Activated naive CD4-positive, alpha-beta T cell treated with anti-CD3 and anti-CD28 coated beads, Interleukin-2, amount 10 ng/mL, durations not matched to agents 7 days and 5 days (primary cell): ENCODE results near the gene CCL11.

Experiments
- CTCF ChIA-PET: fragments of 350-600 bp; sonication (Branson Sonifier 250); formaldehyde crosslinking; loops from one replicate; lab custom pipeline; 2021; ENCODE audit warnings: antibody characterized with exemption; lab: Charles Lee
- DNase-seq: peaks from one replicate; pipeline ENCODE4 v3.0.0-alpha.2; 2020
- H3K27ac Mint-ChIP-seq: one replicate; pipeline ENCODE4 v1.8.0; 2021; ENCODE audit warnings: mild to moderate bottlenecking, moderate library complexity, mixed read lengths
- H3K27me3 Mint-ChIP-seq: one replicate; pipeline ENCODE4 v1.8.0; 2021; ENCODE audit warnings: mild to moderate bottlenecking, mixed read lengths
- H3K36me3 Mint-ChIP-seq: one replicate; pipeline ENCODE4 v1.8.0; 2021; ENCODE audit warnings: mixed read lengths
- H3K4me1 Mint-ChIP-seq: one replicate; pipeline ENCODE4 v1.8.0; 2021; ENCODE audit warnings: mixed read lengths
- H3K4me3 Mint-ChIP-seq: one replicate; pipeline ENCODE4 v1.8.0; 2021; ENCODE audit warnings: mild to moderate bottlenecking, moderate library complexity, mixed read lengths
- H3K9me3 Mint-ChIP-seq: one replicate; pipeline ENCODE4 v1.8.0; 2021; ENCODE audit warnings: mixed read lengths

CCL11 gene

DNA sequence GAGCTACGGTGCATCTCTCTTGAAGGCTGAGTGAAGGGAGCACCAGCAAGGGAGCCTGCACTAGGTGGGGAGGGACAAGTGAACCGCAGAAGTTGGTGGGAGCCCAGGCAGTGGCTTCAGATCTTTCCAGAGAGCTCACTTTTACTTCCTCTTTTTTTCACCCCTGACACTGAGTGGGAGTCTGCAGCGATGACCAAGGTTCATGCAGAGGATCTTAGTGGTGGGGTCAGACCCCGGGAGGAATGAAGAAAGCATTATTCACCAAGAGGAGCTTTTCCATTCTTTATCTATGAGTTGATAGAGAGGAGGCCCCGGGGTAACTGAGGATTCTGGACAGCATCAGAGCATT, 33.5 kb upstream of the CCL11 start:
- no peaks in the 10 kb centered on the region for H3K4me1 Mint-ChIP-seq

DNA sequence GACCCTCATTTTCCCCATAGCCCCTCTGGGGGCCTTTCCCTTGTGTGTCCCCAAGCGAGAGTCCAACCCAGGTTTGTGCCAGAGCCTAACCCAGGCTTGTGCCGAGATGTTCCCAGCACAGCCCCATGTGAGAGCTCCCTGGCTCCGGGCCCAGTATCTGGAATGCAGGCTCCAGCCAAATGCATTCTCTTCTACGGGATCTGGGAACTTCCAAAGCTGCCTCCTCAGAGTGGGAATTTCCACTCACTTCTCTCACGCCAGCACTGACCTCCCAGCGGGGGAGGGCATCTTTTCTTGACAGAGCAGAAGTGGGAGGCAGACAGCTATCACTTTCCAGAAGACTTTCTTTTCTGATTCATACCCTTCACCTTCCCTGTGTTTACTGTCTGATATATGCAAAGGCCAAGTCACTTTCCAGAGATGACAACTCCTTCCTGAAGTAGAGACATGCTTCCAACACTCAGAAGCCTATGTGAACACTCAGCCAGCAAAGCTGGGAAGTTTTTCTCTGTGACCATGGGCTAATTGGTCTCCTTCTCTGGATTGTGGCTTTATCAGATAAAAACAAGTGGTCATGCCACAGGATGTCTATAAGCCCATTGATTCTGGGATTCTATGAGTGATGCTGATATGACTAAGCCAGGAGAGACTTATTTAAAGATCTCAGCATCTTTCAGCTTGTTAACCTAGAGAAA, 33.0 kb upstream of the CCL11 start:
- H3K9me3 Mint-ChIP-seq: no peaks in the 10 kb centered on the region
- H3K27ac Mint-ChIP-seq: no peak overlapping the region
- H3K27me3 Mint-ChIP-seq: peaks cover 39% of the 10 kb centered on the region
- no peaks in the 10 kb centered on the region for H3K4me1 Mint-ChIP-seq
- H3K4me3 Mint-ChIP-seq: no peak overlapping the region
- DNase-seq: no peak
- H3K36me3 Mint-ChIP-seq: no peaks in the 10 kb centered on the region
- CTCF ChIA-PET: no interaction called here

More for the DNA sequence above, 33.5 kb upstream of the CCL11 start:
- H3K4me3 Mint-ChIP-seq: no peak overlapping the region
- CTCF ChIA-PET: no interaction called here
- no peak for DNase-seq
- H3K36me3 Mint-ChIP-seq: no peaks in the 10 kb centered on the region
- no peaks in the 10 kb centered on the region for H3K9me3 Mint-ChIP-seq
- H3K27me3 Mint-ChIP-seq: peaks cover 37% of the 10 kb centered on the region
- H3K27ac Mint-ChIP-seq: no peak overlapping the region

DNA sequence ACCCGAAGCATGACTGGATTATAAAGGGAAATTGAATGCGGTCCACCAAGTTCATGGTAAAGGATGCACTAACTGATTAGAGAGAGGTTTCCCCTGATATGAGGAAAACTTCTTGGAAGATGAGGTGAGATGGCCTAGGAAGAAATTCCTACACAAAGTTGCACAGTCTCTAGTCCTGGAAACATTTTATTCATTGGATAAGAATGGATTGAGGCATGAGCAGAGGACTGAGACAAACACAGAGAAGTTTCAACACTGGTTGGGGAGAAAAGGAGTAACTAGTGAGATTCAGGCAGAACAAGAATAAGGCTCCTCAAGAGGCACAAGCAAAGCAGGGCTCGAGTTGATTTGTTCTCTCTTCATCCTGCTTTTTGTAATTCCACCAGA, 32.4 kb upstream of the CCL11 start:
- Mint-ChIP-seq H3K4me3 (no peak overlapping the region), H3K27me3 (peaks cover 40% of the 10 kb centered on the region), H3K9me3 (no peaks in the 10 kb centered on the region), H3K4me1 (no peaks in the 10 kb centered on the region), H3K27ac (no peak overlapping the region), H3K36me3 (no peaks in the 10 kb centered on the region)
- DNase-seq: no peak
- CTCF ChIA-PET: no interaction called here

DNA sequence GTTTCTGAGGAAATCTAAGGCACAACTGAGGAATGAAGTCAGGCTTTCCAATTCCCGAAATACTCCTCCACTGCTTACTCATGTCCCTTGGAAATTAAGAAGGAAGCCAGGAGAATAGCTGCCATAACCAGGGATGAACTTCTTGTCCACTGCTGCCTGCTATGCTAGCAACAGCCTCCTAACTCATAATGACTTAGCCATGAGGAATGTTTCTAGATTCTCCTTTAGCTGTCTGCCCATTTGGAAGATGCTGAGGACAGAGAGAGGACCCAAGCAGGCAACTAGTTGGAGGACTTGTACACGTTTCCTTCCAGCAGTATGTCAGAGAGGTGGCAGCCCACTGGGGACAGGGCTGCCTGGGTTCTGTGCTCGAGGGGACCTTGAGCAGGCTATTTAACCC, 31.4 kb upstream of the CCL11 start:
- no peak overlapping the region for H3K27ac Mint-ChIP-seq
- H3K9me3 Mint-ChIP-seq: no peaks in the 10 kb centered on the region
- CTCF ChIA-PET: no interaction called here

DNA sequence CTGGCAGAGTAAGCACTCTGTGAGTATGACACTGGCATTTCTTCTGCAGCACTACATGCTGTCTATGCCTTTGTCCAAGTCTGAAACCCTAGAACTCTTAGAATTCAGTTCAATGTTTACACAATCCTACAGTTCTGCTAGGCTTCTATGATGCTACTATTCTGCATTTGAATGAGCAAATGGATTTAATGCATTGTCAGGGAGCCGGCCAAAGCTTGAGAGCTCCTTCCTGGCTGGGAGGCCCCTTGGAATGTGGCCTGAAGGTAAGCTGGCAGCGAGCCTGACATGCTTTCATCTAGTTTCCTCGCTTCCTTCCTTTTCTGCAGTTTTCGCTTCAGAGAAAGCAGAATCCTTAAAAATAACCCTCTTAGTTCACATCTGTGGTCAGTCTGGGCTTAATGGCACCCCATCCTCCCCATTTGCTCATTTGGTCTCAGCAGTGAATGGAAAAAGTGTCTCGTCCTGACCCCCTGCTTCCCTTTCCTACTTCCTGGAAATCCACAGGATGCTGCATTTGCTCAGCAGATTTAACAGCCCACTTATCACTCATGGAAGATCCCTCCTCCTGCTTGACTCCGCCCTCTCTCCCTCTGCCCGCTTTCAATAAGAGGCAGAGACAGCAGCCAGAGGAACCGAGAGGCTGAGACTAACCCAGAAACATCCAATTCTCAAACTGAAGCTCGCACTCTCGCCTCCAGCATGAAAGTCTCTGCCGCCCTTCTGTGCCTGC, 30.7 kb upstream of the CCL11 start, which contains the start of gene CCL2:
CCL2 (plus strand) TSS at position 635 of the 730 bp plus-strand sequence; CDS start at position 700, 65 bp downstream.
- DNase-seq: no peak
- H3K9me3 Mint-ChIP-seq: no peaks in the 10 kb centered on the region
- no peak within 1 kb of the TSS for H3K4me3 Mint-ChIP-seq
- H3K36me3 Mint-ChIP-seq: no peaks in the 10 kb centered on the region
- CTCF ChIA-PET: no interaction called here
- H3K27ac Mint-ChIP-seq: no peak within 1 kb of the TSS
- peaks cover 48% of the 10 kb centered on the region for H3K27me3 Mint-ChIP-seq
- H3K4me1 Mint-ChIP-seq: no peaks in the 10 kb centered on the region

More for the DNA sequence above, 31.4 kb upstream of the CCL11 start:
- H3K36me3 Mint-ChIP-seq: no peaks in the 10 kb centered on the region
- no peaks in the 10 kb centered on the region for H3K4me1 Mint-ChIP-seq
- DNase-seq: no peak
- H3K4me3 Mint-ChIP-seq: no peak overlapping the region
- H3K27me3 Mint-ChIP-seq: peaks cover 48% of the 10 kb centered on the region

DNA sequence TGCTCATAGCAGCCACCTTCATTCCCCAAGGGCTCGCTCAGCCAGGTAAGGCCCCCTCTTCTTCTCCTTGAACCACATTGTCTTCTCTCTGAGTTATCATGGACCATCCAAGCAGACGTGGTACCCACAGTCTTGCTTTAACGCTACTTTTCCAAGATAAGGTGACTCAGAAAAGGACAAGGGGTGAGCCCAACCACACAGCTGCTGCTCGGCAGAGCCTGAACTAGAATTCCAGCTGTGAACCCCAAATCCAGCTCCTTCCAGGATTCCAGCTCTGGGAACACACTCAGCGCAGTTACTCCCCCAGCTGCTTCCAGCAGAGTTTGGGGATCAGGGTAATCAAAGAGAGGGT, 30.2 kb upstream of the CCL11 start:
- H3K9me3 Mint-ChIP-seq: no peaks in the 10 kb centered on the region
- H3K4me3 Mint-ChIP-seq: no peak overlapping the region
- no peak for DNase-seq
- no peaks in the 10 kb centered on the region for H3K4me1 Mint-ChIP-seq
- peaks cover 48% of the 10 kb centered on the region for H3K27me3 Mint-ChIP-seq
- no peaks in the 10 kb centered on the region for H3K36me3 Mint-ChIP-seq
- CTCF ChIA-PET: no interaction called here
- no peak overlapping the region for H3K27ac Mint-ChIP-seq

DNA sequence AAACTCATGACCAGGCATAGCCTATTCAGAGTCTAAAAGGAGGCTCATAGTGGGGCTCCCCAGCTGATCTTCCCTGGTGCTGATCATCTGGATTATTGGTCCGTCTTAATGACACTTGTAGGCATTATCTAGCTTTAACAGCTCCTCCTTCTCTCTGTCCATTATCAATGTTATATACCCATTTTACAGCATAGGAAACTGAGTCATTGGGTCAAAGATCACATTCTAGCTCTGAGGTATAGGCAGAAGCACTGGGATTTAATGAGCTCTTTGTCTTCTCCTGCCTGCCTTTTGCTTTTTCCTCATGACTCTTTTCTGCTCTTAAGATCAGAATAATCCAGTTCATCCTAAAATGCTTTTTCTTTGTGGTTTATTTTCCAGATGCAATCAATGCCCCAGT, 29.7 kb upstream of the CCL11 start:
- no peak for DNase-seq
- Mint-ChIP-seq H3K36me3 (no peaks in the 10 kb centered on the region), H3K9me3 (no peaks in the 10 kb centered on the region), H3K27me3 (peaks cover 48% of the 10 kb centered on the region), H3K4me3 (no peak overlapping the region), H3K4me1 (no peaks in the 10 kb centered on the region), H3K27ac (no peak overlapping the region)
- CTCF ChIA-PET: no interaction called here

DNA sequence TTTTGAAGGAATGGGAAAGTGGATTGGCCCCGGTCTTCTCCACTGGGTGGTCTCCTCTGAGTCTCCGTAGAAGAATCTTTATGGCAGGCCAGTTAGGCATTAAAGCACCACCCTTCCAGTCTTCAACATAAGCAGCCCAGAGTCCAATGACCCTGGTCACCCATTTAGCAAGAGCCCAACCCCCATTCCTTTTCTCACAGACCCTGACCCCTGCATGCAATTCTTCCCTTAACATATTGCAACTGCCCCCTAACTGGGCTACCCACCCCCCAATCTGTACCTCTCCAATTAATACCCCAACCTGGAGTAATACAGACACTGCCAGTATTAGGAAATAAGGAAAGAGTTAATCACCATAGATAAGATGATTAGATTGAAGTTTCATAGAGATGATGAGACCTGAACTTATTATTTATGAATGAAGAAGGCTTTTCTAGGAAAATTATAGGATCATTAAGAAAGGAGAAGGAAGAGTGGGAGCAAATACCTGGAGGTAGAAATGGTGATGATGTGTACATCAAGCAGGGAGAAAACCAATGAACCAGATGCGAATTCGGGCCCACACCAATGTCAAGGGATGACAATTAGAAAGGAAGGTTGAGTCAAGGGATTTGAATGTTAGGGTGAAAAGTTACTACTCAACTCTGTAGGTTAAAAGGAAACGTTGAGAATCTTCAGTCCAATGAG, 28.1 kb upstream of the CCL11 start:
- CTCF ChIA-PET: no interaction called here
- no peaks in the 10 kb centered on the region for H3K36me3 Mint-ChIP-seq
- DNase-seq: no peak
- no peaks in the 10 kb centered on the region for H3K9me3 Mint-ChIP-seq
- H3K27me3 Mint-ChIP-seq: peaks cover 40% of the 10 kb centered on the region
- H3K27ac Mint-ChIP-seq: no peak overlapping the region
- no peak overlapping the region for H3K4me3 Mint-ChIP-seq
- H3K4me1 Mint-ChIP-seq: no peaks in the 10 kb centered on the region

DNA sequence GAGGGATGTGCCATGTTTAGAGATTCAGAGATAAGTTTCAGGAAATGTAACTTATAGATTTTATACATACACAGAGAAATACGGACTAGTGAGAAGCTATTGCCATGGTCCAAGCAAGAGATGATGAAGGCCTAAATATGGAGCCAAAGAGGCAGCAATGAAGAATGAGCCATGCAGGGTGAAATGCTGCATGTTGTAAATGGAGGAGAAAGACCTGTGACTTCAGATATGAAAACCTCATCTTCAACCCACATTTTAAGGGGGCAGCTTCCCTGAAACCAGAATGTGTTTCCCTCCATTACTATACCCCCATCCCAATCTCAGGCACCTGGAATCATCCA, 27.6 kb upstream of the CCL11 start:
- Mint-ChIP-seq H3K27ac (no peak overlapping the region), H3K9me3 (no peaks in the 10 kb centered on the region), H3K27me3 (peaks cover 38% of the 10 kb centered on the region), H3K4me3 (no peak overlapping the region), H3K4me1 (no peaks in the 10 kb centered on the region), H3K36me3 (no peaks in the 10 kb centered on the region)
- no peak for DNase-seq
- CTCF ChIA-PET: no interaction called here

DNA sequence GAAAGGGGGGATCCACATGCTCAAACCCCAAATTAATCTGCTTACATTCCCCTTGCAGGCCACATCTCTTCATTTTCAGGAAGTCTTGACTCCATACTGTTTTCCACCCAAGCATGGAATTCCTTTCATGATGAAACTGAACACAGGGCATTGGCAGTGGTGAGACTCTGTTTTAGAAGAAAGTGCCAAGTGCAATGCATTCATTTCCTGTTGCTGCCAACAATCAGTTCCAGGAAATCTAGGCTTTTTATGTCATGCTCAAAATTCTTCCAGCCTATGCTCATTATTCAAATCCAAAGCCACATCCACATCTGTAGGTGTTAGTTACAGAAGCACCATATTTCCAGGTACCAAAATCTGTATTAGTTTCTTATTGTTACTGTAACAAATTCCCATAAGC, 26.4 kb upstream of the CCL11 start:
- CTCF ChIA-PET: no interaction called here
- Mint-ChIP-seq H3K4me1 (no peaks in the 10 kb centered on the region), H3K27ac (no peak overlapping the region), H3K36me3 (no peaks in the 10 kb centered on the region), H3K27me3 (peaks cover 31% of the 10 kb centered on the region), H3K4me3 (no peak overlapping the region), H3K9me3 (no peaks in the 10 kb centered on the region)
- no peak for DNase-seq

DNA sequence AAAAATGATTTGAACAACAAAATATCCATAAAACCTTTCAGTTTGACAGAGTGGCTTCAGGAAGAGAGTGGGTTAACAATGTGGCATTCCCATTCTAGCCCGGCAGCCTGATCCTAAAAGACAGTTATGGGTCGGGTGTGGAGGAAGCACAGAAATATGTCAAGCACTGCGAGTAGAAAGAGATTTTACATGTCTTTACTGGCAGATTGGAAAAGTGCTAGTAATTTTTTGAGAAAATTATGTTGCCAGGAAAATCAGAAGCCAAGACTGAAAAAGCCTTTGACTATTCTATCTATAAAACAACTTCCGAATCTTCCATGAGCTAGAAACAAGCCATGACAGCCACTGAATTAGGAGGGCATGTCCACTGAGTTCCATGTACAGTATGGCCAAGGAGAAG, 24.7 kb upstream of the CCL11 start:
- CTCF ChIA-PET: no interaction called here
- Mint-ChIP-seq H3K36me3 (no peaks in the 10 kb centered on the region), H3K27me3 (peaks cover 19% of the 10 kb centered on the region), H3K27ac (no peak overlapping the region), H3K9me3 (no peaks in the 10 kb centered on the region), H3K4me1 (no peaks in the 10 kb centered on the region), H3K4me3 (no peak overlapping the region)
- no peak for DNase-seq

DNA sequence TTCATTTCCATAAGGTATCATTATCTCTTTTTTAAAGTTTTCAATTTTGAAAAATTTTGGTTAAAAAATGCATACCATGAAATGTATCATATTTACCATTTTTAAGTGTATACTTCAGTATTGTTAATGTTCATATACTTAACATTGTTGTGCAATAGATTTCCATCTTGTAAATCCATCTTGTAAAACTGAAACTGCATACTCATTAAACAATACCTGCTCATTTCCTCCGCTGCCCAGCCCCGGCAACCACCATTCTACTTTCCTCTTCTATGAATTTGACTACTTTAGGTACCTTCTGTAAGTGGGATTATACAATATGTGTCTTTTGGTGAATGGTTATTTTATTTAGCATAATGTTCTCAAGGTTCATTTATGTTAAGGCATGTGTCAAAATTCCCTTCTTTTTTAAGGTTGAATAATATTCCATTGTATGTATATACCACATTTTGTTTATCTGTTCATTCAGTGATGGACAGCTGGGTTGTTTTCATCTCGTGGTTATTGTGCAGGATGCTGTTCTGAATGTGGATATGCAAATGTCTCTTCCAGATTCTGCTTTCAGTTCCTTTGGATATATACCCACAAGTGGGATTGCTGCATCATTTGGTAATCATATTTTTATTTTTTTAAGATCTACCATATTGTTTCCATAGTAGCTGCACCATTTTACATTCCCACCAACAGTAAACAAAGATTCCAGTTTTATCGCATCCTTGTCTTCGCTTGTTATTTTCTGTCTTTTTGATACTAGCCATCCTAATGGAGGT, 23.8 kb upstream of the CCL11 start:
- Mint-ChIP-seq H3K27ac (no peak overlapping the region), H3K4me1 (no peaks in the 10 kb centered on the region), H3K9me3 (no peaks in the 10 kb centered on the region), H3K4me3 (no peak overlapping the region), H3K36me3 (no peaks in the 10 kb centered on the region), H3K27me3 (peaks cover 17% of the 10 kb centered on the region)
- CTCF ChIA-PET: no interaction called here
- DNase-seq: no peak

DNA sequence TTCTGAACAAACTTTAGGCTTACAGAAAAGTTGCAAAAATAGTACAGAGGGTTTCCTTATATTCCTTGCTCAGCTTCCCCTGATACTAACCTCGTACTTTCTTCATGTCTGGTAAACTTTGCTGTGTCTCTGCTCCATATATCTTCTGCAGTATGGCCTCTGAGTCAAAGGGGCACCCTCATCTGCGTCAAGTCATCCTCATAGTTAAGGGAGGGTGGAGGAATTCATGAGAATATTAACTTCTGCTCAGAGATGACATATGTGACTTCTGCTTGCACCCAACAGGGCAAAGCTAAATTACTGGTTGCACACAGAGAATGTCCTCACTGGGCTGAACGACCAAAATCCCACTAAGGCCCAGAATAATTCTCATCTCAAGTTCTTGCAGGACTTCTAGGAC, 19.8 kb upstream of the CCL11 start:
- Mint-ChIP-seq H3K27me3 (peaks cover 16% of the 10 kb centered on the region), H3K36me3 (no peaks in the 10 kb centered on the region), H3K4me3 (no peak overlapping the region), H3K27ac (no peak overlapping the region), H3K9me3 (no peaks in the 10 kb centered on the region), H3K4me1 (no peaks in the 10 kb centered on the region)
- CTCF ChIA-PET: interaction anchor here (1.8 kb wide), 1 partner anchor 95 kb away, joined by 10 read pairs; no protein-coding TSS in a partner anchor
- no peak for DNase-seq

DNA sequence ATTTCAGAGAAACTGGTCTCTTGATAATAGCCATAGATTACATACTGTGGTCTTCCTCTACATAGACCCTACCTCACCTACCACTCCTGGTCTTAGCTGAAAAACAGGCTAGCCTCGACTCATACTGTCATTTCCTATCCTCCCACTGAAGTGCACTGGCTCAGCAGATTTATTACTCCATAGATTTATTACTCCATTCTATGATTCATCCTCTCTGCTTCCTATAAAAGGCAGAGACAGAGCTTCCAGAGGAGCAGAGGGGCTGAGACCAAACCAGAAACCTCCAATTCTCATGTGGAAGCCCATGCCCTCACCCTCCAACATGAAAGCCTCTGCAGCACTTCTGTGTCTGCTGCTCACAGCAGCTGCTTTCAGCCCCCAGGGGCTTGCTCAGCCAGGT, 15.6 kb upstream of the CCL11 start, which contains the start of gene CCL7:
CCL7 (plus strand) TSS at position 253 of the 400 bp plus-strand sequence; CDS start at position 323, 70 bp downstream.
- Mint-ChIP-seq H3K36me3 (no peaks in the 10 kb centered on the region), H3K4me1 (no peaks in the 10 kb centered on the region), H3K4me3 (no peak within 1 kb of the TSS), H3K9me3 (no peaks in the 10 kb centered on the region), H3K27me3 (peaks cover 27% of the 10 kb centered on the region), H3K27ac (no peak within 1 kb of the TSS)
- CTCF ChIA-PET: no interaction called here
- DNase-seq: no peak
